GM18526 (cell line): ENCODE measurements around the gene SHANK2.

Source experiments
- POLR2A ChIP-seq: IDR thresholded peaks from 3 replicates; pipeline ENCODE4 v1.6.1; 2011; ENCODE audit not compliant: insufficient read length; ENCODE audit errors: extremely low read depth

The SHANK2 gene

GRCh38 chr11:71282581-71283351 lies 30.4 kb upstream of the SHANK2 start:
- TF ChIP-seq POLR2A = no peak

- TF ChIP-seq POLR2A = no peak
Observed at GRCh38 chr11:71281831-71282230, 29.5 kb upstream of the SHANK2 start.

GRCh38 chr11:71281204-71281603 lies 28.8 kb upstream of the SHANK2 start:
- no peak for TF ChIP-seq POLR2A

GRCh38 chr11:71279916-71280645 lies 27.7 kb upstream of the SHANK2 start:
- TF ChIP-seq POLR2A = no peak

GRCh38 chr11:71272161-71272560 lies 19.8 kb upstream of the SHANK2 start:
- no peak for TF ChIP-seq POLR2A

- TF ChIP-seq POLR2A = no peak
Observed at GRCh38 chr11:71269603-71270511, 17.5 kb upstream of the SHANK2 start.

- TF ChIP-seq POLR2A = no peak
Observed at GRCh38 chr11:71268706-71269321, 16.4 kb upstream of the SHANK2 start.

- TF ChIP-seq POLR2A = no peak
Observed at GRCh38 chr11:71267807-71268421, 15.5 kb upstream of the SHANK2 start.

- no peak for TF ChIP-seq POLR2A
Observed at GRCh38 chr11:71266114-71266833, 13.9 kb upstream of the SHANK2 start.

- TF ChIP-seq POLR2A = no peak
Observed at GRCh38 chr11:71265559-71266092, 13.2 kb upstream of the SHANK2 start.

GRCh38 chr11:71263386-71263785 lies 11.0 kb upstream of the SHANK2 start:
- no peak for TF ChIP-seq POLR2A

GRCh38 chr11:71255800-71256479 lies 3.6 kb upstream of the SHANK2 start:
- TF ChIP-seq POLR2A = no peak

GRCh38 chr11:71255323-71255722 lies 2.9 kb upstream of the SHANK2 start:
- TF ChIP-seq POLR2A = no peak
